HCEC 1CT (cell line): ENCODE measurements around the gene PLCL2.
A peak's percentile ranks its signal among the peaks of the same experiment; 100 is the strongest.

ENCODE experiments used
- DNase-seq: peaks from one replicate; pipeline ENCODE4 v3.0.0-alpha.2; 2017

Gene PLCL2

DNA sequence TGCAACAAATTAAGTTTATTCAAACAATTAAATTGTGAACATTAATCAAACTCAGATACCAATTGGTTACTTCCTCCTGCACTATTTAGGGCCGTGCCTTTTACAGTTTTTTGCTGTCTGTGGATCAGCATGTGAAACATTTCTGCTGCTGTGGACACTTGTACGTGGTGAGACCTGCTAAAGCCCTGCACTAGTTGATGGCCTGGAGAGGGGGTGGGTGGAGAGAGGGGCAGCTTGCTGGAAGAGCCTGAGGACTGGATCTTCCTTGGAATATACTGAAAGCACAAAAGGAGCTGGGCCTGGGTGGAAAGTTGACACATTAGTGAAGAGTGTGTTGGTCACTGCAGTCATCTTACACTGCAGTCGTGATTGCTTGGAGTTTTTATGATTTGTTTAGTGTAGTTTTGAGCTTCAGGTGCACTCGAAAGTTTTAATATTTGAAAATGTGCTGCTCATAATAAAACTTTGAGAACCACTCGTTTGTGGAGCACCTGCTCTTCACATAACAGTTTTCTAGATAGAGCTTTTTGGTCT, 11.4 kb downstream of the PLCL2 start:
- no peak for DNase-seq

DNA sequence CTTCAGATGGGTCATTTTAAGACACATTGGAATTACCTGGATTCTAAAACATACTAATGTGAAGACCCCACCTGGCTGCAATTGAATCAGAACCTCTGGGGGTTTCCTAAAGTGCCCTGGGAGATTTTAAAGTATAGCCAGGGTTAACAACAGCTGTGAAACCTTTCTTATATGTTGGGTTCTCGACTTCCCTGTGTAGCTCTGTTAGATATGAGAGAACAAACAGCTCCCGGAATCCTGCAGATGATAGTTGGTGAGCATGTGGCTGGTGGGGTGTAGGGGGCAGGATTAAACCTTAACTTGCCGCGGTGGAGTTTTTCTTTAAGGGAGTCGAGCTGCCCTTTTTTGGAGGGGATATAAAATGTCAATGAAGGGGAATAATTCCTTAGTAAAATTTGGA, 12.1 kb downstream of the PLCL2 start:
- DNase-seq = no peak

DNA sequence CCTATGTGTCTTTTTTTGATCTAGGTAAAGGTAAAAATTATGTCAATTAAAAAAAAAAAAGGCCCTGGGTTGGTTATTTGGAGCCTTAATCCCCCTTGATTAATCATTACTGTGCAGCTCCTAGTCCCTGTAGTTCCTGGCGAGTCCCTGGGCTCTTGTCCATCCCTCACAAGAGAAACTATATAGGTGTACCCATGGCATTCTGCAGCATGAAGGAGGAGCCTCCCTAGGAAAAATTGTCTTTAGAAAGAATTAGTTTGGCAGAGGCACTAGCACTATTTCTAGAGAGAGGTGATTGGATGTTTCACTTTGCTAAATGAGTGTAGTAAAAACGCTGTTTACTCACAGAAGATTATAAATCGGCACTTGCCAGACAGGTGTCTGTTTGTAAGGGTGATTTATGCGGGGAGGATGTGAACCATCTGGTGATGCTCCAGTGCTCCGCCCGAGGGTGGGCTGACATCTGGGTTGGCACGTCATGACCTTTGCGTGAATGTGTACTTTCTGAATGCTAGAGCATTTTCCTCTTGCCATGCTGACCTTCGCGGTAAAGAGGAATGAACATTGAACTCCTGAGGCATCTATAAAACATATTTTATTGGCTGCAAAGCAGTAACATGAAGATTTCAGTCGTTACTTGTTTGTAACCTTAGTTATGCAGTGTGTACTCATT, 12.6 kb downstream of the PLCL2 start:
- peak; percentile 75 for DNase-seq

DNA sequence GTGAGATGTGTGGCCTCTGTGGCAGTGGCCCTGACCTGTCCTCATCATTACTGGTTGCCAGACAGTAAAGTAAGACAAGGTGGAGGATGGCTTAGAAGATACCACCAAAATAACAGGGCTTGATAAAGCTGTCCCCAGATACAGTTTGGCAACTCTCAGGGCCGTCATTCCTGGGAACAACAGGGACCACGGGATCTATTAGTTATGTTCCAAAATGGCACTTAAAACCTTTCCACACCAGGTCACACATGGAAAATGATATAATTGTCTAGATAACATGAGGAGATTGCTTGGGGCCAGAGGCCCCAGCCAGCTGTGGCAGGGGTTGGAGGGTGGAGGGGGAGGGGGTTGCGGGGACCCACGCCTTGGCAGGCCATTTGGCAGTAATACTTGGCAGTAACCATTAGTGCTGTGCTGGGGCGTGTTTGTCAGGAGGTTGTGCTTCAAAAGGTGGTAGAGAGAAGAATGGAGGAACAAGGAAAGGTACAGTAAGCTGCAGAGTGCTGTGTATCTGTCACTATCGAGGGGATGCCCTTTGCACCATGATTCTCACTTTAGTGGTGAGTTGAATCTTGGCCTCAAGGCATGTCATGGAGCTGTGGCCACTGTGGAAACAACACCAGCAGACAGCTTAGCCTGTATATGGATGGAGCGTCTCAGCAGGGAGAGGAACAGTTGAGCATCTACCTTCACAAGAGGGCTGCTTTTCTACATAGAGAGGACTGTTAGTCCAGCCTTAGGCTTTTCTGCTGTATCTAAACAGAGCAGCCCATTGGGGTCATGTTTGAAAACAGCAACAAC, 14.0 kb downstream of the PLCL2 start:
- no peak for DNase-seq

DNA sequence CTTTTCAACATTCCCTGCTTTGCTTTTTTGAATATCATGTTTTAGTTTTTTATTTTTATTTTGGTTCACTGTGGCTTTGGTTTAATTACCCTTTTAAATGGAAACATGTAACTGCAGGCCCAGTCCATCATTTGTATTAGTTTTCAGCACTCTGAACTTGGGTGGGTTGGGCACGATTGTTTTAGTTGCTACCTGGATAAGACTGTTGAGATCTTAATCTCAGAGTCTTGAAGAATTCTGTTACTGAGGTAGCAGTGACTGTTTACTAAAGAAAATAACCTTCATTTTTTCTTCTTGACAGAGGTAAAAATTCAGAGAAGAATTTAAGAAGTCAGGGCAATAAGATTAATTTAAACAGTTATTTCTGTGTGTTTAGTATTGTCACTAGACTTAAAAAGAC, 15.2 kb downstream of the PLCL2 start:
- no peak for DNase-seq

DNA sequence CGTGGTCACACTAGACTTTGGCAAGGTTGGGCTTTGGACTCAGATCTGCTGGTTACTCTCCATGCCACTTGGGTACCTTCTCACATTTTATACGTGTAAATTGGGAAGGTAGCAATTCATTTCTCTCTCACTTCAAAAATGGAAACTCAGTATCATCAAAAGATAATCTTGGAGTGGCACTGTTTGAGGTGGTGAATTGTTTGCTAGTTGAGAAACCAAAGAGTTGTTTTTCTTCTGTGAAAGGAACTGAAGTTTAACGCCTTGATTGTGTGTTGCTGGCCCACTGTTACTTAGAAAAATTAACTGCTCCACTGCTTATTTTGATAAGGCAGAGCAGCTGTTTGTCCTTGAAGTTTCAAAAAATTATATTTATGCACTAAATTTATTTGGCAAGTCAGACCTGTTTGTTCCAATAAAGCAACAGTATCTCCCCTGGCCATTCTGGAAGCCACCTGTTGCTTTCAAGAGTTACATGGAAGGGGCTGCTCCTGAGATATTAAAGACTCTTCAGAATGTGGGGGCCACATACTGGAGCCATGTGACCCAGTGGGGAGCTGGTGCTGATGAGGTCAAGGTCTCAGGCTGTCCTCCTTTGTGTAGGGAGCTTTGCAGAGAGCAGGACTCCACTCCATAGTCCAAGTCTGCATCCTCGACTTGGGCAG, 16.2 kb downstream of the PLCL2 start:
- no peak for DNase-seq

DNA sequence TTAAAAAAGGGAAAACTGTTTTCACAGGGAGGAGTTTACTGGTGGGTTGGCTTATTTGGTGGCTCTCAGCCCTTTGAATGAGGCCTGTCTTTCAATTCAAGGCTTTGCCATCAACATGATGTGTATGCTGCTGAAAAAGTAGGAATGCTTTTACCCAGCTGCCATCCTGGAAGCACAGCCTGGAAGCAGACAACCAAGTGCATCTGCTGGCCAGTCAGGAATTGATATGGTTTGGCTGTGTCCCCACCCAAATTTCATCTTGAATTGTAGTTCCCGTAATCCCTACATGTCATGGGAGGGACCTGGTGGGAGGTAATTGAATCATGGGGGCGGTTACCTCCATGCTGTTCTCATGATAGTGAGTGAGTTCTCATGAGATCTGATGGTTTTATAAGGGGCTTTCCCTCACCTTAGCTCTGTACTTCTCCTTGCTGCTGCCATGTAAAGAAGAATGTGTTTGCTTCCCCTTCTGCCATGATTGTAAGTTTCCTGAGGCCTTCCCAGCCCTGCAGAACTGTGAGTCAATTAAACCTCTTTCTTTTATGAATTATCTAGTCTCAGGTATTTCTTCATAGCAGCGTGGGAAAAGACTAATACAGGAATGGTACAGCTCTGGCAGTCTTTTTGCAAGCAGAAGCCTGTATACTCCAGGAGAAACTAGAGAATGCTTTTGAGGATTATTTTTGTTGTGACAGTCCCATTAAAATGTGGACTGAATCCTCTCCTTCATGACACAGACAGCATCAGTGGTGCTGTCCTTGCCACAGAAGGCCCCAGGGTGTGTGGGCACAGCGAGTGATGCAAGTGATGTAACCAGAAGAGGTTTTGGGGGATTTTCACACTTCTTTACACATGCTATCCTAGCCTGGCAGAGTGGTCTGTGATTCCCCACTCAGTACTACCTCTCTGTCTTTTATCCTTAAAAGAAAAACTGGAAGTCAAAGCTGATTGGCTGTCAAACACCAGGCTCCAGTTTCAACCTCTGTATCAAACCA, 20.0 kb downstream of the PLCL2 start:
- no peak for DNase-seq

DNA sequence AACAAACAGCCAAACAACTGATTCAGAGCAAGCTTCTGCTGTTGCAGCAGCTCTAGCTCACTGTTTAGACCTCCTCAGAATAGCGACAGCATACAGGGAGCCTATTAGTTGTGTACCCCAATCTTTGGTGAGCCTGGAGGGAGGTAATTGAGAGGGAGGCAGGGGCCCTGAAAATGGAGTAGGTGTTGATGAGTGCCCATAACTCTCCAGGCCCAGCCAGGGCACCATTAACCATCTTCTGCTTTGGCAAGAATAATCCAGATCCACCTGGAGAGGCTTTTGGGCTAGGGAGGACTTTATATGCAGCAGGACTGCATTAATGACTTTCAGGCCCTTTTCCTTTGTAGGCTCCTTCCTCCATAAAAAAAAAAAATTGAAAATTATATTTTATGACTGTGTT, 20.9 kb downstream of the PLCL2 start:
- DNase-seq = no peak

DNA sequence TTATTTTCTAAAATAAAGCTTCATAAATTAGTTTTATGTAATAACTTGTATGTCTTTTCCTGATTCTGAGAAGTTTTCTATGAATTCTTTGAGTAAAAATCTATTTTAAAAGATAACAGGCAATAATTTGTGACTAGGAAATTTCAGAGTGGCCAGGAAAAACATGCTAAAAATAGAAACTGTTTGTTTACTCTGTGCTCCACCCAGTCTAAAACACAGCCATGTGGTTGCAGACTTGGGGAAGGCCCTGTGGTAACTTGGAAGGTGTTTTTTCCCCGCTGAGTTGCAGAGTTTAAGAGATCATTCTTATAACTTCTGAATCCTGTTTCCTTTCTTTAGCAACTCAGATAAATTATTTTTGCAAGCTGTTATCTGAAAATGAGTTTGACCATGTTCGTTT, 21.9 kb downstream of the PLCL2 start:
- DNase-seq = peak; percentile 57

DNA sequence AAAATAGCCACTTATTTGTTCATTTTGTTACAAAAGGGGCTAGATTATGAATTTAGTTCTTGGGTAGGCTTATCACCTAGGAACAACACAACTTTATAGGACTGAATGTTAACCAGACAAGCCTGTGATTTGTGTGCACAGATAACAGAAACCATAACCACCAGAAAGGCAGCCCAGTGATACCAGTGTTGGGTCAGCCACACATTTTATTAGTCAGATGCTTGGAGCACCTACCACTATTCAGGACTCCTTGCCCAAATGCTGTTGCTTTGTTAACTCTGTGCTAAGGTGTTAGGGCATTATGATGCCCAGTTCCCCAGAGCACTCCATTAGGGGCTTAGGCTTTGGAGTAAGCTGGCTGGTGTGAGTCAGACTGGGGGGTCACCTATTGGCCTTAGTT, 22.5 kb downstream of the PLCL2 start:
- DNase-seq = no peak

DNA sequence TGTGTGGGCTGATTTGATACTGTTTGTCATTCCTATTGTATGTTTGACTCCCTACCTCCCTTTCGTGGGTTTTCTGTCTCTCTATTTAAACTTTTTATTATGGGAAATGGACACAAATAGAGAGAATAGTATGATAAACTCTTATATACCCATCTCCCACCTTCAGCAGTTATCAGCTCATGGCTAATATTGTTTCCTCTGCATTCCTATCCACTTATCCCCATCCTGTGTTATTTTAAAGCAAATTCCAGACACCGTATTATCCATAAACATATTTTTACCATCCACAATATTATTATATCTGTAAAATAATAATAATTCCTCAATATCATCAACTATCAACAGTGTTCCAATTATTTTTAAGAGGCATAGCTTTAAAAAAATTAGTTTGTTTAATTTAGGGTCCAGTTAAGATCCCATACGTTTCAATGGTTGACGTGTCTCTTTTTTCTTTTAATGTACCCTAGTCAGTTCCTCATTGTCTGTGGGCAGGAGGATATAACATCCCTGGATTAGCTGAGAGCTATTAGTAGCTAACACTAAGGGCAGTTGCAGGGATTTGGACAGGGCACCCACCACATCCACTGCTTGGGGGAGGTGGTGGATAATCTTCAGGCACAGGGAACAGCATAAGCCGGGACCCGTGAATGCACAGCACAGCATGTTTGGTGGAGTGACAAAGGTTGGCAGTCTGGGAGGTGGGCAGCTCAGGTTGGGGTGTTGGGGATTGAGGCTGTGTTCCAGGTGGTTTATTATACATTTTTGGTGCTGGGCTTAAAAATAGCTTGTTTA, 23.5 kb downstream of the PLCL2 start:
- DNase-seq = no peak

DNA sequence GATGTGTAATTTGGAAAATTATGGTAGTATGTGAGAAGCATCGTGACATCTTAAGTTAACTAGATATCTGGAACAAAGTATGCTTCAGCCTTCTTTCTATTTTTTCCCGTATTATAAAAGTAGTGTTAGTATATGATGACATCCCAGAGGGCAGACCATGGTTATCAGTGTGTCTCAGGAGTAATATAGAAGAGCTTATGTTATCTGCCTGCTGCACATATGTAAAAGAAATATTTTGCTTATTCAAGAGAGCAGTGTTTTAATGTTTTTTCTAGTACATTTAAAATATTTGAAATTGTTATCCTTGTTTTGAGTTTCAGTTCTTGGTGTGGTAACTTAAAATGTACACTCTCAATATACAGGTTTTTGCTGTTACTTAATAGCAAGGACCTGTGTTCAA, 24.1 kb downstream of the PLCL2 start:
- DNase-seq = no peak

DNA sequence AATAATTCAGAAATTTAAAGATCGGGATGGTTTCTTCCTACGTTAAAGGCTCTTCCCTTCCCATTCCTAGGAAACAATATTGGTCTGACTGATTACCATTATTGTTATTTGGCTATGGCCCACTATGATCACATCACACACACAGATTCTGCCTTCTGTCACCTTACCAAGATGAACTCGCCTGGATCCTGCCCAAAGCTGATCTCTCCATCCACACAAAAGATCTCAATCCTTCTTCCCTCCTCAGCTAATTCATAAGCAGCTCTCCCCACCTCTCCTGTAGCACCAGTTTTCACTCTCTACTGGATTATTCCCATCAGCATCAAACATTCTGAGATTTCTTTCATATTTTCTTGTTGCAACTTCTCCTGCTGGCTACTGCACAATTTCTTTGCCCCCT, 25.0 kb downstream of the PLCL2 start:
- DNase-seq = no peak

DNA sequence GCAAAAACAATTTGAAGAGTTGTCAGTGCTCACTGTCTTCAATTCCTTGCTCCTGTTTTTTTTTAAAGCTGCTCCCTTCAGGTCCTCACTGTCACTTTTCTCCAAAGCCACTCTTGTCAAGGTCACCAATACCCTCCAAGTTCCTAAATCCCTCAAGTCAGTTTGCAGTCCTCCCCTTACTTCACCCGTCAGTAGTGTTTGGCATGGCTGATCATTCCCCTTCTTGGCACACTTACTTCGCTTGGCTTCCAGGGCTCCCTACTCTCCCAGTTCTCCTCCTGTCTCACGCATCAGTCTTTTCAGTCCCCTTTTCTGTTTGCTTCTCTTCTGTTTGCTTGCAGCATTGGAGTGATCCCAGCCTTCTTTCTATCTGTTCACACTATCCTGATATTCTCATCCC, 25.5 kb downstream of the PLCL2 start:
- DNase-seq = no peak

DNA sequence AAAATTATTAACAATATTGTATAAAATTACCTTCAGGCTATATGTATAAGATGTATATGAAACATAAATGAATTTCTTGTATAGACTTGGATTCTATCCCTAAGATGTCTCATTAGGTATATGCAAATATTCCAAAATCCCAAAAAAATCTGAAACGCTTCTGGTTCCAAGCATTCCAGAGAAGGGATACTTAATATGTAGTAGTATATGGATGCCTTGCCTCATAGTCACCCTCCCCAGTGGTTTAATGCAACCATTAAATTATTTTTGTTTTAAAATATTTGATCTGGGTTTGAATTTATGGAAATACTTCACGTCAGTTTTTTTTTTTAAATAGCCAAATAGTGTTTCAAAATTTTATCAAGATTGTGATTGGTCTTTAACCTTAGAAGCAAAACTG, 27.2 kb downstream of the PLCL2 start:
- DNase-seq = no peak

DNA sequence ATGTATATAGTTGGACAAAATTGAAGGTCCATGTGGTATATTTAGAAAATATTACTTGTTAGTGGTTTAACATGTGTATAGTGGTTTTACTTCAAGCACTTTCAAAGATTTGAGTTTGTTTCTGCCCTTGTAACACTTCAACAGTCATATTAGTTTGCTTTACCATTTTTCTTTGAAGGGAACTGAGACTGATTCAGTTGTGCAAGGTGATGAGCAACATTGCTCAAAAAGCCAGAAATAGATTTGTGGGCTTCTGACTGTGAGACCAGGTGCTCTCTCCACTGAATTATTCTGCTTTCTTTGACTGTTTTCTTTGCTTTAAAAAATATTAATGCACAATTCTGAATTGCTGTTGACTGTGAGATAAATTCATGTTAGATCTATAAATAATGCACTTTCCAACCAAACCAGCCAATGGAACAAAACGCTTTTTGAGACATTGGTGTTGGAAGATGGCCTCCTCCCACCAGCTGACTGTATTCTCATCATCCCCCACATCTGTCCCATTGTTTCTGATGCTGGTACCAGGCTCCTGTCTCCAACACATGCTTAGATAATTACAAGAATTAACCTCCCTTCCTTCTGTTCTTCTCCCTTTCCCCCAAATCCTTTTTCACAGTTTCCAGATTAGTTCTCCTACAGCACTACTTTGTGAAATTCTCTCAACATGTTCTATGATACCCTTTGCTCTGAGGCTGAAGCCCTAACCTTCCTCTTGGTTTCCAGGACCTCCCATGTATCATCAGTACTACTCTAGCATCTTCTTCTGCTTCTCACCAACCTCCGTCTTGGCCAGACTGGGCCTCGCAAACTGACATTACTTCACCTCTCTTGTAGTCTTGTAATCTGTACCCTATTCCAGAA, 27.9 kb downstream of the PLCL2 start:
- no peak for DNase-seq

DNA sequence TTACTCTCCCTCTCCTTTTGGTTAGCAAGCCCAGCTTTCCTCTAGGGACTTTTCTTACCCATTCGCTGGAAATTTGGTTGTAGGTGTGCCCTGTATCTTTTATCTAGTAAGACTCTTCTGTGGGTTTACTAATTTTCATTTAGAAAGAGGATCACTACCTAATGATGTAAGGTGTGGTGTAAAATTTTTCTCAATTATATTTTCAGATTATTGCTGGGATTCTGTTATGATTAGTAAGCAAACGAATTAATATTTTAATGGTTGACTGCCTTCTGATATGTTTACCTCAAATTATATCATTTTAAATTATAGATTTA, 28.5 kb downstream of the PLCL2 start:
- DNase-seq = no peak

DNA sequence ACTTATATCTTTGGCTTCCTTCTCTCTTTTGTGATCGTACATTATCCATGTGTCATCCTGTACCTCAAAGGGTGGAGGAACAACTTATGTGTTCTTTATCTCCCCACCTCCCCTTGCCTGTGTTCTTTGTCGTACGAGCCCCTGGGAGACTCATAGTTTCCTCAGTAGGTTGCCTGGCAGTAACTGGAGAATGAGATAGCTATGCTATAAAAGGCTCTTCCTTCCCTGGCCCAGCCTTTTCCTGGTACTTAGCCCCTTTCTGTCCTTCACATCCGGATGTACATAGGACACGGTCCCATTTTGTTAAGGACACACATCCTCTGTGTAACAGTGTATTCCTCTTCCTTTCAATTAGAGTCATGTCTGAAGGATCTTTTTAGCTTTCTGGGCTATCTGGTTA, 32.1 kb downstream of the PLCL2 start:
- no peak for DNase-seq

DNA sequence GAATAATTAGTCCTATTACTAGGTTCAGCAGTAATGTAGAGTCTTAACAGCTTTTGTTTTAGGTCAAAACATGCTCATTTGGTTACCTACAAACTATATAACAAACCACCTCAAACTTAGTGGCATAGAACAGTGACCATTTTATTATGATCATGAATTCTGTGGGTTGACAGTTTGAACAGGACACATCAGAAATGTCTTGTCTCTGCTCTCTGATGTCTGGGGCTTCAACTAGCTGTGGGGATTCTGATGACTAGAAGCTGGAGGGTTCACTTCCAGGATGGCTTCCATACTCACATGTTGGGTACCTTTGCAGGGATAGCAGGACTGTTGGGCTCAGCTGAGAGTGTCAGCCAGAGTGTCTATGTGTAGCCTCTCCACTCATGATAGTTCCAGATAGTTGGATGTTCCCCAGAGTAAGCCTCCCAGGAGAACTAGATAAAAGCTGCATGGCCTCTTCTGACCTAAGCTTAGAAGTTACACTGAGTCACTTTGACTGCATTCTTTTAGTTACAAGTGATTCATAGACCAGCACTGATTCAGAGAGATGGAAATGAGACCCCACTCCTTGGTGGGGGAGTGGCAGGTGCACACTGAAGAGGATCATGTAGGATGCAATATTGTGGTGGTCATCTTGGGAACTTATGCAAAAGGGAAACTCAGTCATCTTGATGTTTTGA, 32.6 kb downstream of the PLCL2 start:
- peak; percentile 40 for DNase-seq

DNA sequence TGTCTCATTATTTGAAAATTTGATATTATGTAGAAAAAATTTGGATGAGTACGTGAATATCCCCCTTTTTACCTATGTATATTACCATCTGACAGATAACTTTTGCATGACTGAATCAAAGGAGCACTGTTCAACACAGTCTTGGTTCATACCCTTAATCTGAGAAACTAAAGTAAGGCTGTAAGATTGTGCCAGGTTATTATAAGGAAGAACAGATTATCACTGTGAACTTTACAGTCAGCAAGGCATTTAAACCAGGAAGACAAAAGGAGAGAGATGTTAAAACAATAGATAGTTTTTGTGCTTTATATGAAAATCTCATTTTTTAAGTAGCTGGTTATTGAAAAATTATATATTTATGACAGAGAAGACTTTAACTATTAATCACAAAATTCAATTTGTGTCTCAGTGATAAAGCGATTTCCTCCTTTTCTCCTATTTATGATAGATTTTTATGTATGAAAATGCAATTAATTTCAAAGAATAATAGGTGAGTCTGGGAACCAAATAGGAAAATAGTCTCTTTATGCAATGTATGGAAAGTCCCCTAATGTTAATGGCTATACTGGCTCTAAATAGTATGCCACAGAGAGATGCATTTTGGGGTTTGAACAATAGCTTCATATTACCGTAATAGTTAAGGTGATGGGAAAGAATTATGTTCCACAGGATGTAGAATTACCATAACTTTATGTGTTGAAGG, 33.4 kb downstream of the PLCL2 start:
- DNase-seq = no peak
